ENCODE results near the gene MASP1.

GRCh38 chr3:187314176-187314575 is 22.6 kb upstream of the MASP1 start:
- TF ChIP-seq CTCF (IDR thresholded peaks at IDR 0.05): no peak
- no peak for TF ChIP-seq POLR2A (IDR thresholded peaks at IDR 0.05)
